Natural killer cell treated with Interleukin-12 subunit alpha and Interleukin-12 subunit beta and Interleukin-15 and Interleukin-18, amount 100 ng/mL, for 72 hours (primary cell): Measurements from ENCODE around the gene INO80B. TPM values are rescaled to one million over a fixed set of nuclear protein-coding genes. Genes with fewer than 3 reads are reported as not detected.
"Not testable (repeated sequence)": the region's sequence is repeated elsewhere in the genome, so short reads cannot be mapped to it uniquely, and the experiment has no call there.

Experiments
- ATAC-seq, 2 donors: fragments of 150-1000 bp; cut with Tn5 transposase in 1 of 2; sonication (Bioruptor Pico), chemical (Tn5 transposase) in 1 of 2; 2 replicates each; pipeline ENCODE4 v1.10.0; 2021
- DNase-seq: peaks from one replicate; pipeline ENCODE4 v3.0.0; 2022; ENCODE audit warnings: low spot score
- H3K27ac Mint-ChIP-seq, 2 donors: 1 replicate in 1 of 2; 2 replicates in 1 of 2; pipeline ENCODE4 v1.8.0; 2022; ENCODE audit warnings: mixed read lengths in 2 of 2, mild to moderate bottlenecking in 1 of 2, moderate library complexity in 1 of 2
- H3K27me3 Mint-ChIP-seq, 2 donors: 1 replicate in 1 of 2; 2 replicates in 1 of 2; pipeline ENCODE4 v1.8.0; 2022; ENCODE audit warnings: mixed read lengths in 2 of 2
- H3K36me3 Mint-ChIP-seq: one replicate; pipeline ENCODE4 v1.8.0; 2022; ENCODE audit warnings: mixed read lengths
- H3K4me1 Mint-ChIP-seq, 2 donors: 1 replicate in 1 of 2; 2 replicates in 1 of 2; pipeline ENCODE4 v1.8.0; 2022; ENCODE audit warnings: low read depth in 2 of 2, mixed read lengths in 2 of 2, mild to moderate bottlenecking in 1 of 2
- H3K4me3 Mint-ChIP-seq: one replicate; pipeline ENCODE4 v1.8.0; 2022; ENCODE audit warnings: mixed read lengths
- H3K9me3 Mint-ChIP-seq: 2 replicates; pipeline ENCODE4 v1.8.0; 2022; ENCODE audit warnings: mixed read lengths
- total RNA-seq, 2 donors: library from RNA; stranded (reverse); gene quantifications; one replicate each; pipeline ENCODE4 v1.2.3, GENCODE V29; 2022

INO80B gene
- total RNA-seq, 2 donors from 2014 or later, result 42.3 to 45.6 TPM

GRCh38 chr2:74436111-74436805 lies 18.6 kb upstream of the INO80B start:
- no peaks in the 10 kb centered on the region for H3K9me3 Mint-ChIP-seq
- no peak overlapping the region for H3K4me3 Mint-ChIP-seq
- ATAC-seq, result no peak
- H3K27ac Mint-ChIP-seq, result no peak overlapping the region
- no peaks in the 10 kb centered on the region for H3K36me3 Mint-ChIP-seq
- no peaks in the 10 kb centered on the region for H3K27me3 Mint-ChIP-seq
- H3K4me1 Mint-ChIP-seq, result peaks cover 23 to 30% of the 10 kb centered on the region in 2 donors
- DNase-seq, result no peak

- H3K27me3 Mint-ChIP-seq, result no peaks in the 10 kb centered on the region
- ATAC-seq (no peak), DNase-seq (no peak)
- no peak overlapping the region for H3K4me3 Mint-ChIP-seq
- no peaks in the 10 kb centered on the region for H3K36me3 Mint-ChIP-seq
- no peaks in the 10 kb centered on the region for H3K9me3 Mint-ChIP-seq
- H3K27ac Mint-ChIP-seq, result peak overlapping the region in 1 of 2 donors; percentile 5
- peaks cover 23 to 30% of the 10 kb centered on the region in 2 donors for H3K4me1 Mint-ChIP-seq
Measured at GRCh38 chr2:74436848-74437695, 17.8 kb upstream of the INO80B start.

GRCh38 chr2:74438248-74438647 lies 16.6 kb upstream of the INO80B start:
- ATAC-seq (no peak), DNase-seq (no peak)
- no peaks in the 10 kb centered on the region for H3K9me3 Mint-ChIP-seq
- no peaks in the 10 kb centered on the region for H3K36me3 Mint-ChIP-seq
- H3K27ac Mint-ChIP-seq, result peak overlapping the region in 1 of 2 donors; percentile 71
- H3K4me1 Mint-ChIP-seq, result peaks cover 23 to 34% of the 10 kb centered on the region in 2 donors
- H3K27me3 Mint-ChIP-seq, result no peaks in the 10 kb centered on the region
- no peak overlapping the region for H3K4me3 Mint-ChIP-seq

- DNase-seq (no peak), ATAC-seq (no peak)
- H3K36me3 Mint-ChIP-seq, result no peaks in the 10 kb centered on the region
- H3K27me3 Mint-ChIP-seq, result no peaks in the 10 kb centered on the region
- H3K4me1 Mint-ChIP-seq, result peaks cover 23 to 34% of the 10 kb centered on the region in 2 donors
- no peaks in the 10 kb centered on the region for H3K9me3 Mint-ChIP-seq
- H3K4me3 Mint-ChIP-seq, result no peak overlapping the region
- H3K27ac Mint-ChIP-seq, result peak overlapping the region in 1 of 2 donors; percentile 62
Measured at GRCh38 chr2:74439373-74439772, 15.5 kb upstream of the INO80B start.

- Mint-ChIP-seq H3K4me3 (peak overlapping the region; percentile 71), H3K36me3 (no peaks in the 10 kb centered on the region), H3K9me3 (no peaks in the 10 kb centered on the region), H3K4me1 (peaks cover 23 to 34% of the 10 kb centered on the region in 2 donors), H3K27me3 (no peaks in the 10 kb centered on the region), H3K27ac (peak overlapping the region in 1 of 2 donors; percentile 62)
- DNase-seq (no peak), ATAC-seq (no peak)
Measured at GRCh38 chr2:74439803-74440377, 15.0 kb upstream of the INO80B start.

GRCh38 chr2:74440378-74441169 lies 14.3 kb upstream of the INO80B start:
- ATAC-seq, result peak; percentile 94 to 97
- Mint-ChIP-seq H3K27ac (peak overlapping the region in 1 of 2 donors; percentile 62), H3K4me3 (peak overlapping the region; percentile 71), H3K4me1 (peaks cover 23 to 34% of the 10 kb centered on the region in 2 donors), H3K9me3 (no peaks in the 10 kb centered on the region), H3K36me3 (no peaks in the 10 kb centered on the region), H3K27me3 (peaks cover 0 to 2% of the 10 kb centered on the region in 2 donors)
- DNase-seq, result peak; percentile 89

GRCh38 chr2:74441170-74441689 lies 13.7 kb upstream of the INO80B start:
- DNase-seq, result no peak
- peak in 1 of 2 donors; percentile 54 for ATAC-seq
- Mint-ChIP-seq H3K36me3 (no peaks in the 10 kb centered on the region), H3K4me1 (peaks cover 23 to 34% of the 10 kb centered on the region in 2 donors), H3K4me3 (peak overlapping the region; percentile 44), H3K27ac (peak overlapping the region in 1 of 2 donors; percentile 56), H3K27me3 (peaks cover 0 to 2% of the 10 kb centered on the region in 2 donors), H3K9me3 (no peaks in the 10 kb centered on the region)

- H3K27me3 Mint-ChIP-seq, result peaks cover 0 to 2% of the 10 kb centered on the region in 2 donors
- peak within 1 kb of the TSS; percentile 60 for H3K4me3 Mint-ChIP-seq
- no peaks in the 10 kb centered on the region for H3K36me3 Mint-ChIP-seq
- H3K4me1 Mint-ChIP-seq, result peaks cover 23 to 34% of the 10 kb centered on the region in 2 donors
- H3K27ac Mint-ChIP-seq, result peak within 1 kb of the TSS in 1 of 2 donors; percentile 56
- ATAC-seq (peak; percentile 31 to 63), DNase-seq (peak; percentile 73)
- no peaks in the 10 kb centered on the region for H3K9me3 Mint-ChIP-seq
Measured at GRCh38 chr2:74441690-74442482, 13.0 kb upstream of the INO80B start, which contains the start of gene RTKN. Gene RTKN, minus strand, starts transcription at chr2:74441937. Its CDS starts 121 bp downstream, at chr2:74441816.

- not testable (repeated sequence) for H3K9me3 Mint-ChIP-seq, DNase-seq, ATAC-seq, H3K27me3 Mint-ChIP-seq, H3K27ac Mint-ChIP-seq, H3K36me3 Mint-ChIP-seq
- peak overlapping the region; percentile 60 for H3K4me3 Mint-ChIP-seq
- peaks cover 18 to 29% of the 10 kb centered on the region in 2 donors for H3K4me1 Mint-ChIP-seq
Measured at GRCh38 chr2:74442483-74443297, 12.2 kb upstream of the INO80B start.

GRCh38 chr2:74444498-74445318 lies 10.2 kb upstream of the INO80B start:
- H3K4me1 Mint-ChIP-seq, result peaks cover 5 to 13% of the 10 kb centered on the region in 2 donors
- no peaks in the 10 kb centered on the region for H3K36me3 Mint-ChIP-seq
- H3K9me3 Mint-ChIP-seq, result no peaks in the 10 kb centered on the region
- ATAC-seq (no peak), DNase-seq (no peak)
- no peak overlapping the region for H3K4me3 Mint-ChIP-seq
- peaks cover 0 to 2% of the 10 kb centered on the region in 2 donors for H3K27me3 Mint-ChIP-seq
- no peak overlapping the region for H3K27ac Mint-ChIP-seq
